C4-2B (cell line): ENCODE results near the gene TUT7.
"Not testable (repeated sequence)": the region's sequence is repeated elsewhere in the genome, so short reads cannot be mapped to it uniquely, and the experiment has no call there.

ENCODE experiments used
- H3K27ac ChIP-seq: fragments of 450-650 bp; 2 replicates; pipeline ENCODE4 v1.5.1; 2017
- CTCF ChIP-seq: fragments of 450-650 bp; conservative IDR thresholded peaks from 2 replicates; pipeline ENCODE4 v1.5.1; 2017; ENCODE audit warnings: mild to moderate bottlenecking
- ZFX ChIP-seq: fragments of 450-650 bp; IDR thresholded peaks from 2 replicates; pipeline ENCODE4 v1.6.1; 2017

The TUT7 gene, protein sequence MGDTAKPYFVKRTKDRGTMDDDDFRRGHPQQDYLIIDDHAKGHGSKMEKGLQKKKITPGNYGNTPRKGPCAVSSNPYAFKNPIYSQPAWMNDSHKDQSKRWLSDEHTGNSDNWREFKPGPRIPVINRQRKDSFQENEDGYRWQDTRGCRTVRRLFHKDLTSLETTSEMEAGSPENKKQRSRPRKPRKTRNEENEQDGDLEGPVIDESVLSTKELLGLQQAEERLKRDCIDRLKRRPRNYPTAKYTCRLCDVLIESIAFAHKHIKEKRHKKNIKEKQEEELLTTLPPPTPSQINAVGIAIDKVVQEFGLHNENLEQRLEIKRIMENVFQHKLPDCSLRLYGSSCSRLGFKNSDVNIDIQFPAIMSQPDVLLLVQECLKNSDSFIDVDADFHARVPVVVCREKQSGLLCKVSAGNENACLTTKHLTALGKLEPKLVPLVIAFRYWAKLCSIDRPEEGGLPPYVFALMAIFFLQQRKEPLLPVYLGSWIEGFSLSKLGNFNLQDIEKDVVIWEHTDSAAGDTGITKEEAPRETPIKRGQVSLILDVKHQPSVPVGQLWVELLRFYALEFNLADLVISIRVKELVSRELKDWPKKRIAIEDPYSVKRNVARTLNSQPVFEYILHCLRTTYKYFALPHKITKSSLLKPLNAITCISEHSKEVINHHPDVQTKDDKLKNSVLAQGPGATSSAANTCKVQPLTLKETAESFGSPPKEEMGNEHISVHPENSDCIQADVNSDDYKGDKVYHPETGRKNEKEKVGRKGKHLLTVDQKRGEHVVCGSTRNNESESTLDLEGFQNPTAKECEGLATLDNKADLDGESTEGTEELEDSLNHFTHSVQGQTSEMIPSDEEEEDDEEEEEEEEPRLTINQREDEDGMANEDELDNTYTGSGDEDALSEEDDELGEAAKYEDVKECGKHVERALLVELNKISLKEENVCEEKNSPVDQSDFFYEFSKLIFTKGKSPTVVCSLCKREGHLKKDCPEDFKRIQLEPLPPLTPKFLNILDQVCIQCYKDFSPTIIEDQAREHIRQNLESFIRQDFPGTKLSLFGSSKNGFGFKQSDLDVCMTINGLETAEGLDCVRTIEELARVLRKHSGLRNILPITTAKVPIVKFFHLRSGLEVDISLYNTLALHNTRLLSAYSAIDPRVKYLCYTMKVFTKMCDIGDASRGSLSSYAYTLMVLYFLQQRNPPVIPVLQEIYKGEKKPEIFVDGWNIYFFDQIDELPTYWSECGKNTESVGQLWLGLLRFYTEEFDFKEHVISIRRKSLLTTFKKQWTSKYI (N-terminal part only)

DNA sequence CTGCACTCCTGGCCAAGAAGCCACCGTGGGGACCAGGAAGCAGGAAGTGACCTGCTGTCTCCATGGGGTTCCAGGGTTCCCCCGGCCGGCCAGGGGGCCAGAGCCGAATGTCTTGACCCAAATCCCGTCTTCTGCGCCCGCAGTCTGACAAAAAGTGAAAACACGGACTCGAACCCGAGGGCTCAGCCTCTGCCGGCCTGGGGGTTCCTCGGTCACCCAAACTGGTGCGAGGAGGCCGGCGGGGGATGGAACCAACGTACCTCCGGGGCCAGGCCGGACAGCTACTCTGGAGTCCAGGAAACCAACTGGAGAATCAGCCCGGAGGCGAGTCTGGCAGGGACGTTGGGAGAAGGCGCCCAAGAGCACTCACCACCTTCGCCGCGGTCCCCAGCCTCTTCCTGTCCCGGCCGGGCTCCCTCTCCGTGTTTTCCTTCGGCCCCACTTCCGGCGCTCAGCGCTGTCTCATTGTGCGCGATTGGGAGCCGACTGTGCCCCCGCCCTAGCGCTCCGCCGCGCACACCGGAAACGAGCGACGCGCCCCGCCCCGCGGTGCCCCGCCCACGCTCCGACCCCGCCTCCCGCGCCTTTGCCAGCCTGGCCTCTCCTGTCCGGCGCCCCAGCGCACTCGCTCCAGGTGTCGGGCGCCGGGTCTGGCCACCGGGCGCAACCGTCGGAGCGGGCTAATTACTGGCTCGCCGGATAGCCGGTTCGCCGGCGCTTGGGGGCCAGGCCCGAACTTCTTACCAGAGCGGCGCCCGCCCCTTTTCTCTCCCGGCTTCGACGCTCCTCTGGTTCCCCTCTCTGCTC lies at the start of gene TUT7:
Gene TUT7 (minus strand): TSS at position 400 of the 807 bp plus-strand sequence. CDS start 1,211 bp downstream, outside the sequence.
- TF ChIP-seq ZFX (no peak; the same call in 1 of the 2 replicates), CTCF (no peak)
- H3K27ac ChIP-seq, result peak within 1 kb of the TSS; percentile 91

DNA sequence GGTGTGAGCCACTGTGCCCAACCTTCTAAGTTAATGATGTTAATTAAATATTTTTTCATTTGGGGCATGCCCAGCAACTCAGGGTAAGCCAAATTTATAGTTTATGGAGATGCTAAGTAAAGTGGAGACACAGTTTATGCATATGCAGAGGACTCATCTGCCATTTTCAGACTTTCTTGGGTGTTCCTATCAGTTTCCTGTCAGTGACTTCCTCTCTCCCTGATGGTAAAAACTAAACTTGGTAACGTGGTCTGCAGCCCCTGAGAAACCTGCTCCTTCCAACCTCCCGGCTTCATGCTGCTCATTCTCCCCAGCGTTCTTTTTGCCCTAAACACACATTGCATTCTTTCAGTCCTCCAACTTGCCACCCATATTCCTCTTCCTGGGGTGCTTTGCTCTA lies 48.4 kb upstream of the TUT7 start:
- TF ChIP-seq CTCF (no peak), ZFX (no peak)
- H3K27ac ChIP-seq, result peak overlapping the region; percentile 88

DNA sequence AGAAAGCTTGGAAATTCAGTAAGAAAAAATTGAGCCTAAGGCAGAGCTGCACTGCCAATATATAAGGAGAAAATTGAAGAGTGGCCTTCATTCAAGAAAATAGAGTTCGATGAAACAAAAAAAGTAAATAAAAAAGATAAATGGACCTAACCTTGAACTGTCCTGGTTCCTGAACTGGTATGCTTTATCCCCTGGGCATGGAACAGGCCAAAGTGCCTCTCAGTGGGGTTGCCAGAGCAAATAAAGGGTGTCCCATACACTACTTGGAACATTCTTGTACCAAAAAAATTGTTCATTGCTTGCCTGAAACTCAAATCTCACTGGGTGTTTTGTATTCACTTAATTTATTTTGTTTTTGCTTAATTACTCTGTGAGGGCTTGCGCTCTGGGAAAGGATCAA lies 42.2 kb upstream of the TUT7 start:
- no peak overlapping the region for H3K27ac ChIP-seq
- no peak for TF ChIP-seq ZFX
- TF ChIP-seq CTCF, result no peak

DNA sequence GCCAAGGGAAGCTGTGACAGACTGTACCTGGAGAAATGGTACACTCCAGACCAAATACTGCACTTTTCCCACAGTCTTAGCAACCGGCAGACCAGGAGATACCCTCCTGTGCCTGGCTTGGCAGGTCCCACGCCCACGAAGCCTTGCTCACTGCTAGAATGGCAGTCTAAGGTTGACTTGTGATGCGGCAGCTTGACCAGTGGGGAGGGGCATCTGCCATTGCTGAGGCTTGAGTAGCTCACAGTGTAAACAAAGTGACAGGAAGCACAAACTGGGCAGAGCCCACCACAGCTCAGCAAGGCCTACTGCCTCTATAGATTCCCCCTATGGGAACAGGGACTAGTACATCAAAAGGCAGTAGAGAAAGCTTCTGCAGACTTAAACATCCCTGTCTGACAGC lies 36.0 kb upstream of the TUT7 start:
- not testable (repeated sequence) for H3K27ac ChIP-seq

- no peak for TF ChIP-seq ZFX
- TF ChIP-seq CTCF, result no peak
- H3K27ac ChIP-seq, result no peak overlapping the region
These were observed 35.4 kb upstream of the TUT7 start for GRCh38 chr9:86389628-86390027.

- TF ChIP-seq ZFX (no peak), CTCF (no peak)
- no peak overlapping the region; the same call in 1 of the 2 replicates for H3K27ac ChIP-seq
These were observed 33.2 kb upstream of the TUT7 start for GRCh38 chr9:86387376-86387775.

- H3K27ac ChIP-seq, result not testable (repeated sequence)
These were observed 28.8 kb upstream of the TUT7 start for GRCh38 chr9:86383000-86383399.
